GM12874 (cell line): Measurements from ENCODE around the gene UQCC5.
A peak's percentile ranks its signal among the peaks of the same experiment; 100 is the strongest.

ENCODE experiments used
- CTCF ChIP-seq: IDR thresholded peaks from 2 replicates; pipeline ENCODE4 v1.5.1; 2011; ENCODE audit warnings: low read depth, mild to moderate bottlenecking, control low read depth, low read length, moderate library complexity; ENCODE audit not compliant: insufficient read depth

Gene UQCC5

GRCh38 chr3:52530918-52531826 lies 5.2 kb upstream of the UQCC5 start:
- no peak for TF ChIP-seq CTCF

- no peak for TF ChIP-seq CTCF
These were observed 4.4 kb upstream of the UQCC5 start for GRCh38 chr3:52531860-52532516.

- TF ChIP-seq CTCF = no peak
These were observed 3.9 kb upstream of the UQCC5 start for GRCh38 chr3:52532517-52532837.

GRCh38 chr3:52532838-52533622 lies 3.4 kb upstream of the UQCC5 start:
- TF ChIP-seq CTCF = no peak

GRCh38 chr3:52533623-52534280 lies 2.7 kb upstream of the UQCC5 start, which contains the start of gene NT5DC2:
Gene NT5DC2 (minus strand): TSS chr3:52533857. CDS start chr3:52533737, 120 bp downstream.
- TF ChIP-seq CTCF = peak; percentile 24; the same call in 1 of the 2 replicates

- no peak for TF ChIP-seq CTCF
These were observed 1.9 kb upstream of the UQCC5 start for GRCh38 chr3:52534281-52535183.
